ENCODE data around the gene GNPTAB. TPM values are rescaled to one million over a fixed set of nuclear protein-coding genes. Genes with fewer than 3 reads are reported as not detected.
"Not testable (repeated sequence)": the region's sequence is repeated elsewhere in the genome, so short reads cannot be mapped to it uniquely, and the experiment has no call there.

GNPTAB gene
- total RNA-seq, 1 donor: 81.4 TPM

- peaks cover 10% of the 10 kb centered on the region for H3K4me1 ChIP-seq (ENCODE audit: insufficient read depth, low read length)
- no peaks in the 10 kb centered on the region for H3K9me3 ChIP-seq (ENCODE audit: low read depth, low read length)
- H3K27me3 ChIP-seq (ENCODE audit: insufficient read depth, low read length): no peaks in the 10 kb centered on the region
- no peak overlapping the region for H3K4me3 ChIP-seq (ENCODE audit: low read length)
These were observed 81.1 kb downstream of the GNPTAB start for GRCh38 chr12:101749657-101750056.

GRCh38 chr12:101748907-101749306 is 81.9 kb downstream of the GNPTAB start:
- Histone ChIP-seq H3K9me3 (ENCODE audit: low read depth, low read length) (no peaks in the 10 kb centered on the region), H3K4me1 (ENCODE audit: insufficient read depth, low read length) (peaks cover 17% of the 10 kb centered on the region), H3K4me3 (ENCODE audit: low read length) (no peak overlapping the region), H3K27me3 (ENCODE audit: insufficient read depth, low read length) (no peaks in the 10 kb centered on the region)

GRCh38 chr12:101747697-101748096 is 83.1 kb downstream of the GNPTAB start:
- no peaks in the 10 kb centered on the region for H3K9me3 ChIP-seq (ENCODE audit: low read depth, low read length)
- no peaks in the 10 kb centered on the region for H3K27me3 ChIP-seq (ENCODE audit: insufficient read depth, low read length)

GRCh38 chr12:101746661-101747060 is 84.1 kb downstream of the GNPTAB start:
- H3K4me1 ChIP-seq (ENCODE audit: insufficient read depth, low read length): peaks cover 17% of the 10 kb centered on the region
- H3K4me3 ChIP-seq (ENCODE audit: low read length): no peak overlapping the region
- H3K27me3 ChIP-seq (ENCODE audit: insufficient read depth, low read length): no peaks in the 10 kb centered on the region
- no peaks in the 10 kb centered on the region for H3K9me3 ChIP-seq (ENCODE audit: low read depth, low read length)

More at GRCh38 chr12:101747697-101748096, 83.1 kb downstream of the GNPTAB start:
- Histone ChIP-seq H3K4me1 (ENCODE audit: insufficient read depth, low read length) (peaks cover 17% of the 10 kb centered on the region), H3K4me3 (ENCODE audit: low read length) (no peak overlapping the region)

GRCh38 chr12:101746196-101746595 is 84.6 kb downstream of the GNPTAB start:
- H3K4me3 ChIP-seq (ENCODE audit: low read length): no peak overlapping the region
- H3K4me1 ChIP-seq (ENCODE audit: insufficient read depth, low read length): peaks cover 17% of the 10 kb centered on the region
- no peaks in the 10 kb centered on the region for H3K9me3 ChIP-seq (ENCODE audit: low read depth, low read length)
- H3K27me3 ChIP-seq (ENCODE audit: insufficient read depth, low read length): no peaks in the 10 kb centered on the region

- no peak overlapping the region for H3K4me3 ChIP-seq (ENCODE audit: low read length)
- no peaks in the 10 kb centered on the region for H3K9me3 ChIP-seq (ENCODE audit: low read depth, low read length)
- H3K27me3 ChIP-seq (ENCODE audit: insufficient read depth, low read length): no peaks in the 10 kb centered on the region
- peaks cover 17% of the 10 kb centered on the region for H3K4me1 ChIP-seq (ENCODE audit: insufficient read depth, low read length)
These were observed 85.3 kb downstream of the GNPTAB start for GRCh38 chr12:101745481-101745880.

GRCh38 chr12:101743724-101744472 is 86.9 kb downstream of the GNPTAB start:
- Histone ChIP-seq H3K4me1 (ENCODE audit: insufficient read depth, low read length) (peaks cover 17% of the 10 kb centered on the region), H3K9me3 (ENCODE audit: low read depth, low read length) (no peaks in the 10 kb centered on the region), H3K4me3 (ENCODE audit: low read length) (no peak overlapping the region), H3K27me3 (ENCODE audit: insufficient read depth, low read length) (no peaks in the 10 kb centered on the region)

GRCh38 chr12:101743242-101743641 is 87.5 kb downstream of the GNPTAB start:
- Histone ChIP-seq H3K4me3 (ENCODE audit: low read length) (no peak overlapping the region), H3K27me3 (ENCODE audit: insufficient read depth, low read length) (no peaks in the 10 kb centered on the region), H3K4me1 (ENCODE audit: insufficient read depth, low read length) (peaks cover 17% of the 10 kb centered on the region), H3K9me3 (ENCODE audit: low read depth, low read length) (no peaks in the 10 kb centered on the region)

GRCh38 chr12:101740980-101741379 is 89.8 kb downstream of the GNPTAB start:
- H3K9me3 ChIP-seq (ENCODE audit: low read depth, low read length): no peaks in the 10 kb centered on the region

GRCh38 chr12:101740566-101740965 is 90.2 kb downstream of the GNPTAB start:
- Histone ChIP-seq H3K9me3 (ENCODE audit: low read depth, low read length) (no peaks in the 10 kb centered on the region), H3K27me3 (ENCODE audit: insufficient read depth, low read length) (no peaks in the 10 kb centered on the region), H3K4me1 (ENCODE audit: insufficient read depth, low read length) (peaks cover 8% of the 10 kb centered on the region), H3K4me3 (ENCODE audit: low read length) (no peak overlapping the region)

More at GRCh38 chr12:101740980-101741379, 89.8 kb downstream of the GNPTAB start:
- peaks cover 8% of the 10 kb centered on the region for H3K4me1 ChIP-seq (ENCODE audit: insufficient read depth, low read length)
- H3K27me3 ChIP-seq (ENCODE audit: insufficient read depth, low read length): no peaks in the 10 kb centered on the region
- no peak overlapping the region for H3K4me3 ChIP-seq (ENCODE audit: low read length)

GRCh38 chr12:101738920-101739665 is 91.7 kb downstream of the GNPTAB start, which contains the start of gene SYCP3:
Gene SYCP3 (minus strand): TSS chr12:101739462. CDS start chr12:101737935, 1,527 bp downstream.
- Histone ChIP-seq H3K4me3 (ENCODE audit: low read length) (no peak within 1 kb of the TSS), H3K9me3 (ENCODE audit: low read depth, low read length) (no peaks in the 10 kb centered on the region), H3K4me1 (ENCODE audit: insufficient read depth, low read length) (peaks cover under 1% of the 10 kb centered on the region), H3K27me3 (ENCODE audit: insufficient read depth, low read length) (no peaks in the 10 kb centered on the region)

- no peaks in the 10 kb centered on the region for H3K9me3 ChIP-seq (ENCODE audit: low read depth, low read length)
These were observed 93.3 kb downstream of the GNPTAB start for GRCh38 chr12:101737476-101737875.

GRCh38 chr12:101734482-101734881 is 96.3 kb downstream of the GNPTAB start:
- not testable (repeated sequence) for H3K4me1 ChIP-seq (ENCODE audit: insufficient read depth, low read length); H3K4me3 ChIP-seq (ENCODE audit: low read length); H3K9me3 ChIP-seq (ENCODE audit: low read depth, low read length); H3K27me3 ChIP-seq (ENCODE audit: insufficient read depth, low read length)

More at GRCh38 chr12:101737476-101737875, 93.3 kb downstream of the GNPTAB start:
- no peaks in the 10 kb centered on the region for H3K27me3 ChIP-seq (ENCODE audit: insufficient read depth, low read length)
- no peaks in the 10 kb centered on the region for H3K4me1 ChIP-seq (ENCODE audit: insufficient read depth, low read length)
- no peak overlapping the region for H3K4me3 ChIP-seq (ENCODE audit: low read length)

- Histone ChIP-seq H3K27me3 (ENCODE audit: insufficient read depth, low read length) (no peaks in the 10 kb centered on the region), H3K4me1 (ENCODE audit: insufficient read depth, low read length) (no peaks in the 10 kb centered on the region), H3K9me3 (ENCODE audit: low read depth, low read length) (no peaks in the 10 kb centered on the region), H3K4me3 (ENCODE audit: low read length) (no peak overlapping the region)
These were observed 97.6 kb downstream of the GNPTAB start for GRCh38 chr12:101733166-101733565.

- no peaks in the 10 kb centered on the region for H3K4me1 ChIP-seq (ENCODE audit: insufficient read depth, low read length)
- H3K27me3 ChIP-seq (ENCODE audit: insufficient read depth, low read length): no peaks in the 10 kb centered on the region
- no peak overlapping the region for H3K4me3 ChIP-seq (ENCODE audit: low read length)
- no peaks in the 10 kb centered on the region for H3K9me3 ChIP-seq (ENCODE audit: low read depth, low read length)
These were observed 98.4 kb downstream of the GNPTAB start for GRCh38 chr12:101732318-101732717.
